ENCODE measurements around the gene RRP8.

RRP8 gene

GRCh38 chr11:6618117-6619003 lies 14.9 kb upstream of the RRP8 start:
- TF ChIP-seq EGR1 (IDR thresholded peaks at IDR 0.05) (no peak), YY1 (IDR thresholded peaks at IDR 0.05; ENCODE audit: low read depth) (no peak), CREB1 (IDR thresholded peaks at IDR 0.05; ENCODE audit: low read depth) (no peak), TEAD4 (IDR thresholded peaks at IDR 0.05) (no peak), NFIC (IDR thresholded peaks at IDR 0.05) (no peak), RAD21 (IDR thresholded peaks at IDR 0.05; ENCODE audit: low read depth) (no peak)
- TF ChIP-seq, protein P1, sequence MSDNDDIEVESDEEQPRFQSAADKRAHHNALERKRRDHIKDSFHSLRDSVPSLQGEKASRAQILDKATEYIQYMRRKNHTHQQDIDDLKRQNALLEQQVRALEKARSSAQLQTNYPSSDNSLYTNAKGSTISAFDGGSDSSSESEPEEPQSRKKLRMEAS (IDR thresholded peaks at IDR 0.05), result no peak
- TF ChIP-seq, protein P2, sequence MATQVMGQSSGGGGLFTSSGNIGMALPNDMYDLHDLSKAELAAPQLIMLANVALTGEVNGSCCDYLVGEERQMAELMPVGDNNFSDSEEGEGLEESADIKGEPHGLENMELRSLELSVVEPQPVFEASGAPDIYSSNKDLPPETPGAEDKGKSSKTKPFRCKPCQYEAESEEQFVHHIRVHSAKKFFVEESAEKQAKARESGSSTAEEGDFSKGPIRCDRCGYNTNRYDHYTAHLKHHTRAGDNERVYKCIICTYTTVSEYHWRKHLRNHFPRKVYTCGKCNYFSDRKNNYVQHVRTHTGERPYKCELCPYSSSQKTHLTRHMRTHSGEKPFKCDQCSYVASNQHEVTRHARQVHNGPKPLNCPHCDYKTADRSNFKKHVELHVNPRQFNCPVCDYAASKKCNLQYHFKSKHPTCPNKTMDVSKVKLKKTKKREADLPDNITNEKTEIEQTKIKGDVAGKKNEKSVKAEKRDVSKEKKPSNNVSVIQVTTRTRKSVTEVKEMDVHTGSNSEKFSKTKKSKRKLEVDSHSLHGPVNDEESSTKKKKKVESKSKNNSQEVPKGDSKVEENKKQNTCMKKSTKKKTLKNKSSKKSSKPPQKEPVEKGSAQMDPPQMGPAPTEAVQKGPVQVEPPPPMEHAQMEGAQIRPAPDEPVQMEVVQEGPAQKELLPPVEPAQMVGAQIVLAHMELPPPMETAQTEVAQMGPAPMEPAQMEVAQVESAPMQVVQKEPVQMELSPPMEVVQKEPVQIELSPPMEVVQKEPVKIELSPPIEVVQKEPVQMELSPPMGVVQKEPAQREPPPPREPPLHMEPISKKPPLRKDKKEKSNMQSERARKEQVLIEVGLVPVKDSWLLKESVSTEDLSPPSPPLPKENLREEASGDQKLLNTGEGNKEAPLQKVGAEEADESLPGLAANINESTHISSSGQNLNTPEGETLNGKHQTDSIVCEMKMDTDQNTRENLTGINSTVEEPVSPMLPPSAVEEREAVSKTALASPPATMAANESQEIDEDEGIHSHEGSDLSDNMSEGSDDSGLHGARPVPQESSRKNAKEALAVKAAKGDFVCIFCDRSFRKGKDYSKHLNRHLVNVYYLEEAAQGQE (IDR thresholded peaks at IDR 0.05; ENCODE audit: low read depth), result no peak

- no peak for TF ChIP-seq CEBPB (IDR thresholded peaks at IDR 0.05)
- no peak for TF ChIP-seq USF1 (IDR thresholded peaks at IDR 0.05)
- no peak for TF ChIP-seq TAF1 (IDR thresholded peaks at IDR 0.05; ENCODE audit: low read depth)
- no peak for TF ChIP-seq RAD21 (IDR thresholded peaks at IDR 0.05; ENCODE audit: low read depth)
- TF ChIP-seq, protein P1 (IDR thresholded peaks at IDR 0.05), result no peak
- no peak for TF ChIP-seq ZBTB7A (IDR thresholded peaks at IDR 0.05; ENCODE audit: low read depth)
- TF ChIP-seq YY1 (IDR thresholded peaks at IDR 0.05; ENCODE audit: low read depth), result no peak
- no peak for TF ChIP-seq NFIC (IDR thresholded peaks at IDR 0.05)
- TF ChIP-seq, protein P2 (IDR thresholded peaks at IDR 0.05; ENCODE audit: low read depth), result no peak
- no peak for TF ChIP-seq EP300 (IDR thresholded peaks at IDR 0.05; ENCODE audit: borderline replicate concordance)
- no peak for TF ChIP-seq FOXM1 (IDR thresholded peaks at IDR 0.05; ENCODE audit: borderline replicate concordance, low read depth)
Measured at GRCh38 chr11:6617315-6617781, 13.9 kb upstream of the RRP8 start.

GRCh38 chr11:6616596-6617250 lies 13.3 kb upstream of the RRP8 start:
- TF ChIP-seq TAF1 (IDR thresholded peaks at IDR 0.05; ENCODE audit: low read depth) (no peak), RAD21 (IDR thresholded peaks at IDR 0.05; ENCODE audit: low read depth) (no peak), FOXM1 (IDR thresholded peaks at IDR 0.05; ENCODE audit: borderline replicate concordance, low read depth) (no peak), YY1 (IDR thresholded peaks at IDR 0.05; ENCODE audit: low read depth) (no peak), NFIC (IDR thresholded peaks at IDR 0.05) (no peak), TCF12 (IDR thresholded peaks at IDR 0.05; ENCODE audit: low read depth) (no peak), EP300 (IDR thresholded peaks at IDR 0.05; ENCODE audit: borderline replicate concordance) (no peak), TEAD4 (IDR thresholded peaks at IDR 0.05) (no peak), EGR1 (IDR thresholded peaks at IDR 0.05) (no peak), USF1 (IDR thresholded peaks at IDR 0.05) (no peak), CREB1 (IDR thresholded peaks at IDR 0.05; ENCODE audit: low read depth) (no peak), ZBTB7A (IDR thresholded peaks at IDR 0.05; ENCODE audit: low read depth) (no peak)
- TF ChIP-seq, protein P2 (IDR thresholded peaks at IDR 0.05; ENCODE audit: low read depth), result no peak
- TF ChIP-seq, protein P1 (IDR thresholded peaks at IDR 0.05), result no peak

Measured in Ishikawa (cell line).